Measurements from ENCODE around the gene POC1A.
"Not testable (repeated sequence)": the region's sequence is repeated elsewhere in the genome, so short reads cannot be mapped to it uniquely, and the experiment has no call there.

Gene POC1A

GRCh38 chr3:52041118-52041731, 113.0 kb downstream of the POC1A start:
- no peak for DNase-seq

GRCh38 chr3:52040600-52040999, 113.6 kb downstream of the POC1A start:
- DNase-seq = no peak

GRCh38 chr3:52039846-52040245, 114.4 kb downstream of the POC1A start:
- DNase-seq = no peak

- no peak for DNase-seq
Observed at GRCh38 chr3:52039426-52039825, 114.8 kb downstream of the POC1A start.

DNA sequence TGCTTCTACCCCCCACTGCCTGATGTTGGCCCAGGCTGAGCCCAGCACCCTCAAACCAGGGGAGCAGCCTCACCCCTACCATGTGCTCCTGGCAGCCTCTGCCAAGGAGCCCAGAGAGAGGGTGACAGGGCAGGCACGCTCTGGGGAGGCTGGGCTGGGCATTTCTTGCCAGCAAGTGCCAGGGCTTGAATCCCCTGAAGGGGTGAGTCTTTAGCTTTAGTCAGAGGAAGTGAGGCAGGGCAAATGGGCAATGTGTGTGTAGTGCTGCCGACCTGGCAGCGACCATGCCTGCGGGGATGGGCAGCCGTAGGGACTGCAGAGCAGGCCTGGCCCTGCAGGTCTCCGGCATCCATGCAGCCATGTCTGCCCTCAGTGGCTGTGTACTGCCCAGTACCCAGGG, 116.0 kb downstream of the POC1A start:
- DNase-seq = no peak

DNA sequence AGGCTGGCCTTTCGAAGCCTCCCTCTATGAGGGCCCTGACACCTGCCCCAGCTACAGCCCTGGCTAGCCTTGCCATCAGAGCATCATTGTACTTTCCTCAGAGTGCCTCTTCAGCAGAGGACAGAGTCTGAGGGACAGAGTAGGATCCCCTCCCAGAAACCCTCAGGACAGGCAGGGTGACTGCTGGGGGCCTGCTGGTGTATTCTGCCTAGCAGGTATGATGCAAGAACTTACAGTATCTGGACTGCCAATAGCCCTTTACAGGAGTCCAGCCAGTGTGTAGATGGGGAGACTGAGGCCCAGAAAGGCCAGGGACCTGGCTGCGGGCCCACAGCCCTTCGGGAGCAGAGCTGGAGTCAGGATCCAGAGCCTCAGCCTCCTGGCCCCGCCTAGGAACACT, 116.9 kb downstream of the POC1A start:
- DNase-seq = no peak

DNA sequence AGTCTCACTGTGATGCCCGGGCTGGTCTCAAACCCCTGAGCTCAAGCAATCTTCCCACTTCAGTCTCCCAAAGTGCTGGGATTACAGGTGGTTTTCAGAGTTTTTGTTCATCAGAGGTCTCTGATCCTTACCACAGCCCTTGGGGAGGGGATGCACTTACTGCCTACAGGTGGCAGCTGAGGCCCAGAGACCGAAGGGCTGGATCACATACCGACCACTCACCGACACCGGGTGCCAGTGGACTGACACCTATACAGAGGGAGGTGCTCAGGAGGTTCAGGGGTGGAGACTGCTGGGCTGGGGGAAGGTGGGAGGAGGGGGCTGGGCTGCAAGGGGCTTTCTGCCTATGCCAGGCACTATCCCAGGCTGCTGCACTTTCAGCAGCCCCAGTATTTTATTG, 117.4 kb downstream of the POC1A start:
- DNase-seq = peak; percentile 40

DNA sequence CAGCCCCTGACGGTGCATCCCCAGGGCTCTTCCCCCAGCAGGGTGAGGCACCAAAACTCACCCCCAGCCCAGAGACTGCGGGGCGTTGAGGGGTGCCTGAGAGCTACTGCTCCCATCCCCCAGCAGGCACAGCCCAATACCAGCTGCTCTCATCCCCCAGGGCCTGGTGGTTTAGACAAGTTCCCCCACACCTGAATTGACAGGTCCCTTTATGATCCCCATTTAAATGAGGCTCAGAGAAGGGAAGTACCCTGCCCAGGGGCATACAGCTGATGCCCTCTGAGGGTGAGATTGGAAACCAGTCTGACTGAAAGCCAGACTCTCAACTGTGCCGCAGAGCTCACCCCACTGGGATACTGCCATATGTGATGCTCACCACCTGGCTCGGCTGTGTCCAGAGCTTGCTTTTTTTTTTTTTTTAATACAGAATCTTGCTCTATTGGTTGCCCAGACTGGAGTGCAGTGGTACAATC, 118.0 kb downstream of the POC1A start:
- no peak for DNase-seq

GRCh38 chr3:52034651-52035050, 119.6 kb downstream of the POC1A start:
- no peak for DNase-seq

GRCh38 chr3:52034212-52034611, 120.0 kb downstream of the POC1A start:
- DNase-seq = no peak

DNA sequence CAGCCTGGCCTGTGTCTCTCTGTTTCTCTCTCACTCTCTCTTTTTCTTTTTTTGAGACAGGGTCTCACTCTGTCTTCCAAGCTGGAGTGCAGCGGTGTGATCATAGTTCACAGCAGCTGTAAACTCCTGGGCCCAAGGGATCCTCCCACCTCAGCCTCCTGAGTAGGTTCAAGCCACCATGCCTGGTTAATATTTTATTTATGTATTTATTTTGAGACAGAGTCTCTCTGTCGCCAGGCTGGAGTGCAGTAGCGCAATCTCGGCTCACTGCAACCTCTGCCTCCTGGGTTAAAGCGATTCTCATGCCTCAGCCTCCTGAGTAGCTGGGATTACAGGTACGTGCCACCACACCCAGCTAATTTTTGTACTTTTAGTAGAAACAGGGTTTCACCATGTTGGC, 120.5 kb downstream of the POC1A start:
- not testable (repeated sequence) for DNase-seq

GRCh38 chr3:52032702-52033408, 121.4 kb downstream of the POC1A start:
- DNase-seq = no peak

DNA sequence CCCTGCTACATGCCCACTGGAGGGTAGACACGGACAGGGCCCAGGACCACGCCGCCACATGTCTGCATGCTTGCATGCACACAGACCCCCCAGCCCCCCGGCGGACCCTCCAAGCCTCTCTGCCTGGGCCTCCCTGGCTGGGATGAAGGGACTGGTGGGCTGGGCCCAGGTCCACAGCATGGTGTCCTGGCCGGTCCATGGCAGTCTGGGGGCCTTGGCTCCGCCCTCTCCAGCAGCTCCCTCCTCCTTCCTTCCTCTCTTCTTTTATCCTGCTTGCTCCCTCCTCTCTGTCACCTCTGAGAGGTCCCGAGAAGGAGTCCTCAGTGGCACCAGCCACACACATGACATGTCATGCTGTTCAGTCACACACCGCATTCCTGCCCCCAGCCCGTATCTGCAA, 122.3 kb downstream of the POC1A start:
- DNase-seq = no peak

DNA sequence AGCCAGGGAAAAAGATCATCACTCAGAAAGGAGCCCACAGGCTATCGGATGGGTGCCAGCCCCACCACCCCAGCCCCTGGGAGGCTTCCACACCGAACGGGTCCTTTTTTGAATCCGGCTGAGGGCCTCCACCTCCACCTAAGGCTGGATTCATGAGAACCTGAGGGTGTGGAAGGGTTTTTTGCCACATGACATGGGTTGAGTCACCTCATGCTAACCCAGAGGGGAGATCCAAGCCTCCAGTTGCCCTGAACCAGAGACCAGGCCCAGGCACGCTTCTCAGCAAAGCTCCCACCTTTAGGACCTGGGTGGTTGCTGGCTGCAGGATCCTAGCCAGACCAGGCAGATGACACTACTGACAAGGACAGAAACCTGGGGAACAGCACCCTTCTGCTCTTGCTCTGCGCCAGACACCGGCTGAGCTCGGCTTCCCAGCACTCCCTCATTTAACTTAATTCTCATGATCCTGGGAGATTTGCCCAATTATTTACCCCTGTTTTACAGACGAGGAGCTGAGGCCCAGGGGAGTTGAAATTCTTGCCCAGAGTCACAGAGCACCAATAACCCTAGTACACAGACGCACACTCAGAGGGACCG, 123.4 kb downstream of the POC1A start:
- no peak for DNase-seq

DNA sequence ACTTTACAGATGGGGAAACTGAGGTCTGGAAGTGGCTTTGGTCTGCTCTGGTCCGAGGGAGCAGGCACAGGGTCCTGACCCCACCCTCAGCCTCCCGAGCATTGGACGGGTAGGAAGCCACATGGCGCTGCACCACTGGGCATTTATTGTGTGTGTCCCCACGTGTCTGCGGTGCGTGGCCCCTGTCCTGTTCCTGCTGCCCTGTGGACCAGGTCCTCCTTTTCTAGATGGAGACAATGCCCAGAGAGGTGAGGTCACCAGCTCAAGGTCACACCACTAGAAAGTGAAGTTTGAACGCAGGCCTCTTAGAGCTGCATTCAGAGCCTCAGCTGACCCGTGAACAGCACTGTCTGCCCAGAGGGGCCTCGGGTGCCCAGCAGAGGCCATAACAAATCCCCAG, 124.7 kb downstream of the POC1A start:
- DNase-seq = no peak

GRCh38 chr3:52029053-52029452, 125.2 kb downstream of the POC1A start:
- DNase-seq = no peak

DNA sequence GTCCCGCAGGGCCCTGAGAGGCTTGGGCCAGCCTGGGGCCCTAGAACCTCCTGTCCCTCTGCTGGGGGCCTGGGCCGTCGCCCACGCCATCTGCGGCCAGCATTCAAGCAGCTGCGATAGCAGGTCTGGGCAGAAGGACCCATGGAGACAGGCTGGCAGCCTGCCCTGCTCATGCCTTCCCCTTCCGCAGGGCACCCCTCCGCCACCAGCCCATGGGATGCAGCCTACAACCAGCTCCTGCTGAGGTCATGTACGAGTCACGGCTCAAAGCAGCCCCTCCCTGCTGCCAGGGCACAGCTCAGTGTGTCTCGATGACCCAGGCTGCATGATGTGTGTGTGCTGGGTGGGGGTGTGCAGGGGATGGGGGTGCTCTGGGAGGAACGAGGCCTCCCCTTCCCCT, 125.7 kb downstream of the POC1A start:
- no peak for DNase-seq

- DNase-seq = no peak
Observed at GRCh38 chr3:52026041-52026440, 128.2 kb downstream of the POC1A start.

GRCh38 chr3:52025453-52025852, 128.8 kb downstream of the POC1A start:
- DNase-seq = no peak
